Suprapubic skin (tissue), 4 donors: ENCODE measurements around the gene TRIM24. TPM values are rescaled to one million over a fixed set of nuclear protein-coding genes. Genes with fewer than 3 reads are reported as not detected.

ENCODE experiments used
- DNase-seq, 2 donors: peaks; one replicate each; pipeline ENCODE4 v3.0.0-alpha.2; 2019; ENCODE audit warnings: low spot score in 2 of 2
- H3K27ac ChIP-seq: fragments of 200-600 bp; sonication (generic); one replicate; pipeline ENCODE4 v1.5.1; 2019
- H3K27me3 ChIP-seq: fragments of 200-600 bp; sonication (generic); one replicate; pipeline ENCODE4 v1.5.1; 2019
- H3K36me3 ChIP-seq: fragments of 200-600 bp; sonication (generic); one replicate; pipeline ENCODE4 v1.5.1; 2019
- H3K4me1 ChIP-seq: fragments of 200-600 bp; sonication (generic); one replicate; pipeline ENCODE4 v1.5.1; 2019
- H3K4me3 ChIP-seq: fragments of 200-600 bp; sonication (generic); one replicate; pipeline ENCODE4 v1.5.1; 2019; ENCODE audit warnings: mild to moderate bottlenecking
- H3K9me3 ChIP-seq: fragments of 200-600 bp; sonication (generic); one replicate; pipeline ENCODE4 v1.5.1; 2019
- CTCF ChIP-seq, 2 donors: fragments of 200-600 bp in 1 of 2; fragments of 450-650 bp in 1 of 2; sonication (generic) in 1 of 2; IDR thresholded peaks; one replicate each; pipeline ENCODE4 v1.5.1; 2016 to 2019; ENCODE audit warnings: antibody characterized with exemption in 2 of 2, mild to moderate bottlenecking in 1 of 2, moderate library complexity in 1 of 2
- EP300 ChIP-seq: sonication (generic); formaldehyde crosslinking; IDR thresholded peaks from one replicate; pipeline ENCODE4 v1.6.1; 2017; ENCODE audit warnings: antibody characterized with exemption
- POLR2A ChIP-seq, 2 donors: fragments of 450-650 bp; IDR thresholded peaks; one replicate each; pipeline ENCODE4 v1.6.1; 2017; ENCODE audit warnings: antibody characterized with exemption in 2 of 2, mild to moderate bottlenecking in 2 of 2, moderate library complexity in 2 of 2
- POLR2AphosphoS5 ChIP-seq, 3 donors: sonication (generic); formaldehyde crosslinking; IDR thresholded peaks; one replicate each; pipeline ENCODE4 v1.6.1; 2017; ENCODE audit warnings: antibody characterized with exemption in 3 of 3
- WGBS: methylation state at CpG from one replicate; pipeline ENCODE4 v1.1.5; 2018; 5-methylcytosine and 5-hydroxymethylcytosine counted together
- total RNA-seq, 4 donors: library from RNA; depleted of rRNA; stranded (reverse); fragments of >200 nt; gene quantifications; one replicate each; pipeline ENCODE4 v1.1.0, GENCODE V29; 2016

TRIM24 gene
- total RNA-seq, 4 donors from 2014 or later = 16.1 to 20.8 (median 17.7) TPM

GRCh38 chr7:138565451-138566114 lies 105.5 kb downstream of the TRIM24 start:
- Histone ChIP-seq H3K9me3 (peaks cover 32% of the 10 kb centered on the region), H3K4me3 (no peak overlapping the region), H3K4me1 (no peaks in the 10 kb centered on the region), H3K27me3 (no peaks in the 10 kb centered on the region), H3K27ac (no peak overlapping the region), H3K36me3 (peaks cover 96% of the 10 kb centered on the region)
- no peak for DNase-seq
- TF ChIP-seq CTCF (IDR thresholded peaks at IDR 0.05) (no peak), POLR2AphosphoS5 (IDR thresholded peaks at IDR 0.05) (no peak), EP300 (no peak), POLR2A (IDR thresholded peaks at IDR 0.05) (no peak)
- 98% methylated on average over 8 of the region's 8 CpGs for WGBS

- Histone ChIP-seq H3K4me3 (no peak overlapping the region), H3K9me3 (peaks cover 17% of the 10 kb centered on the region), H3K4me1 (no peaks in the 10 kb centered on the region), H3K36me3 (peaks cover 96% of the 10 kb centered on the region), H3K27ac (no peak overlapping the region), H3K27me3 (no peaks in the 10 kb centered on the region)
- TF ChIP-seq POLR2AphosphoS5 (IDR thresholded peaks at IDR 0.05) (no peak), POLR2A (IDR thresholded peaks at IDR 0.05) (no peak), CTCF (IDR thresholded peaks at IDR 0.05) (no peak), EP300 (no peak)
- 98% methylated on average over 2 of the region's 2 CpGs for WGBS
- DNase-seq = no peak
Measured at GRCh38 chr7:138568655-138569054, 108.6 kb downstream of the TRIM24 start.

GRCh38 chr7:138569418-138569817 lies 109.4 kb downstream of the TRIM24 start:
- DNase-seq = no peak
- Histone ChIP-seq H3K9me3 (peaks cover 15% of the 10 kb centered on the region), H3K36me3 (peaks cover 96% of the 10 kb centered on the region), H3K4me3 (no peak overlapping the region), H3K27me3 (no peaks in the 10 kb centered on the region), H3K4me1 (no peaks in the 10 kb centered on the region), H3K27ac (no peak overlapping the region)
- 97% methylated on average over 3 of the region's 3 CpGs for WGBS
- TF ChIP-seq POLR2A (IDR thresholded peaks at IDR 0.05) (no peak), EP300 (no peak), POLR2AphosphoS5 (IDR thresholded peaks at IDR 0.05) (no peak), CTCF (IDR thresholded peaks at IDR 0.05) (no peak)

- Histone ChIP-seq H3K9me3 (peaks cover 6% of the 10 kb centered on the region), H3K36me3 (peaks cover 92% of the 10 kb centered on the region), H3K4me1 (no peaks in the 10 kb centered on the region), H3K27ac (no peak overlapping the region), H3K4me3 (no peak overlapping the region), H3K27me3 (no peaks in the 10 kb centered on the region)
- no peak for TF ChIP-seq EP300
- TF ChIP-seq POLR2A (IDR thresholded peaks at IDR 0.05) = no peak
- no peak for TF ChIP-seq POLR2AphosphoS5 (IDR thresholded peaks at IDR 0.05)
- no peak for TF ChIP-seq CTCF (IDR thresholded peaks at IDR 0.05)
- no peak for DNase-seq
- WGBS = 87% methylated on average over 4 of the region's 4 CpGs
Measured at GRCh38 chr7:138570715-138571114, 110.7 kb downstream of the TRIM24 start.

- no peak overlapping the region for H3K27ac ChIP-seq
- no peaks in the 10 kb centered on the region for H3K4me1 ChIP-seq
- DNase-seq = no peak
- no peaks in the 10 kb centered on the region for H3K9me3 ChIP-seq
- no peaks in the 10 kb centered on the region for H3K27me3 ChIP-seq
- 90% methylated on average over 4 of the region's 4 CpGs for WGBS
- H3K4me3 ChIP-seq = no peak overlapping the region
- no peak for TF ChIP-seq POLR2AphosphoS5 (IDR thresholded peaks at IDR 0.05)
- no peak for TF ChIP-seq CTCF (IDR thresholded peaks at IDR 0.05)
- no peak for TF ChIP-seq EP300
- no peak for TF ChIP-seq POLR2A (IDR thresholded peaks at IDR 0.05)
- peaks cover 85% of the 10 kb centered on the region for H3K36me3 ChIP-seq
Measured at GRCh38 chr7:138573741-138574140, 113.7 kb downstream of the TRIM24 start.
